EL (cell line): ENCODE data around the gene CA6.
"Not testable (repeated sequence)": the region's sequence is repeated elsewhere in the genome, so short reads cannot be mapped to it uniquely, and the experiment has no call there.

Source experiments
- DNase-seq: peaks from one replicate; pipeline ENCODE4 v3.0.0-alpha.2; 2016

The CA6 gene

GRCh38 chr1:8945568-8945967, at the start of gene CA6:
CA6 (plus strand) TSS chr1:8945868; CDS start chr1:8945887, 19 bp downstream.
- no peak for DNase-seq

GRCh38 chr1:8896775-8897174, 48.9 kb upstream of the CA6 start:
- DNase-seq, result not testable (repeated sequence)

GRCh38 chr1:8897505-8897904, 48.2 kb upstream of the CA6 start:
- DNase-seq, result not testable (repeated sequence)

GRCh38 chr1:8898418-8898817, 47.2 kb upstream of the CA6 start:
- not testable (repeated sequence) for DNase-seq

GRCh38 chr1:8899046-8899445, 46.6 kb upstream of the CA6 start:
- no peak for DNase-seq

GRCh38 chr1:8900684-8901083, 45.0 kb upstream of the CA6 start:
- DNase-seq, result not testable (repeated sequence)

GRCh38 chr1:8902765-8903164, 42.9 kb upstream of the CA6 start:
- DNase-seq, result peak; percentile 75

- no peak for DNase-seq
Observed at GRCh38 chr1:8903410-8903809, 42.3 kb upstream of the CA6 start.

- peak; percentile 99 for DNase-seq
Observed at GRCh38 chr1:8903908-8904650, 41.6 kb upstream of the CA6 start.

GRCh38 chr1:8905582-8906191, 40.0 kb upstream of the CA6 start:
- no peak for DNase-seq

GRCh38 chr1:8908388-8909151, 37.1 kb upstream of the CA6 start:
- DNase-seq, result no peak

GRCh38 chr1:8910331-8910730, 35.3 kb upstream of the CA6 start:
- no peak for DNase-seq

- DNase-seq, result peak; percentile 35
Observed at GRCh38 chr1:8910914-8911313, 34.8 kb upstream of the CA6 start.

- DNase-seq, result no peak
Observed at GRCh38 chr1:8911416-8912309, 34.0 kb upstream of the CA6 start.

- DNase-seq, result no peak
Observed at GRCh38 chr1:8913457-8913856, 32.2 kb upstream of the CA6 start.

- DNase-seq, result no peak
Observed at GRCh38 chr1:8914466-8914865, 31.2 kb upstream of the CA6 start.

- no peak for DNase-seq
Observed at GRCh38 chr1:8915446-8915845, 30.2 kb upstream of the CA6 start.

- not testable (repeated sequence) for DNase-seq
Observed at GRCh38 chr1:8917536-8917935, 28.1 kb upstream of the CA6 start.

- no peak for DNase-seq
Observed at GRCh38 chr1:8922962-8923361, 22.7 kb upstream of the CA6 start.

- no peak for DNase-seq
Observed at GRCh38 chr1:8925406-8925805, 20.3 kb upstream of the CA6 start.

- no peak for DNase-seq
Observed at GRCh38 chr1:8925960-8926359, 19.7 kb upstream of the CA6 start.
